Tibial artery (tissue), 4 donors: ENCODE results near the gene SP3.

Experiments
- DNase-seq, 2 donors: peaks; one replicate each; pipeline ENCODE4 v3.0.0-alpha.2; 2019
- H3K27ac ChIP-seq, 2 donors: fragments of 200-600 bp; sonication (generic) in 1 of 2; 1 replicate in 1 of 2; 2 replicates in 1 of 2; pipeline ENCODE4 v1.5.1; 2018 to 2019; ENCODE audit warnings: mild to moderate bottlenecking in 1 of 2
- H3K27me3 ChIP-seq, 2 donors: fragments of 200-600 bp; sonication (generic) in 1 of 2; one replicate each; pipeline versions ENCODE4 v1.5.1 to v1.6.0; 2016 to 2019
- H3K36me3 ChIP-seq, 3 donors: fragments of 200-600 bp; sonication (generic) in 2 of 3; one replicate each; pipeline ENCODE4 v1.5.1; 2016 to 2019; ENCODE audit warnings: mild to moderate bottlenecking in 2 of 3
- H3K4me1 ChIP-seq, 4 donors: fragments of 200-600 bp; sonication (generic) in 2 of 4; 1 replicate in 3 of 4; 2 replicates in 1 of 4; pipeline ENCODE4 v1.5.1; 2016 to 2019
- H3K4me3 ChIP-seq, 2 donors: fragments of 200-600 bp; sonication (generic) in 1 of 2; 1 replicate in 1 of 2; 2 replicates in 1 of 2; pipeline ENCODE4 v1.5.1; 2018 to 2019; ENCODE audit warnings: mild to moderate bottlenecking in 2 of 2
- H3K9me3 ChIP-seq, 3 donors: fragments of 200-600 bp; sonication (generic) in 1 of 3; one replicate each; pipeline ENCODE4 v1.5.1; 2016 to 2019
- CTCF ChIP-seq, 2 experiments: fragments of 200-600 bp in 1 of 2; fragments of 450-650 bp in 1 of 2; IDR thresholded peaks; one replicate each; pipeline ENCODE4 v1.5.1; 2017 to 2019; ENCODE audit warnings: antibody characterized with exemption in 2 of 2, mild to moderate bottlenecking in 1 of 2, moderate library complexity in 1 of 2
- intact Hi-C: fragments of 100-400 bp; cut with DNase I; formaldehyde crosslinking; loops from one replicate; pipeline ENCODE4 v1.15.0; 2023; ENCODE audit warnings: low total_unique reads

Gene SP3

GRCh38 chr2:173903601-173904394 is 61.4 kb downstream of the SP3 start:
- Histone ChIP-seq H3K27me3 (no peaks in the 10 kb centered on the region), H3K9me3 (no peaks in the 10 kb centered on the region), H3K36me3 (peaks cover 14 to 35% (median 17%) of the 10 kb centered on the region in 3 donors), H3K4me1 (no peaks in the 10 kb centered on the region), H3K27ac (no peak overlapping the region), H3K4me3 (no peak overlapping the region)
- no peak for DNase-seq
- intact Hi-C loops, result no loop called here
- TF ChIP-seq CTCF (IDR thresholded peaks at IDR 0.05), result no peak

DNA sequence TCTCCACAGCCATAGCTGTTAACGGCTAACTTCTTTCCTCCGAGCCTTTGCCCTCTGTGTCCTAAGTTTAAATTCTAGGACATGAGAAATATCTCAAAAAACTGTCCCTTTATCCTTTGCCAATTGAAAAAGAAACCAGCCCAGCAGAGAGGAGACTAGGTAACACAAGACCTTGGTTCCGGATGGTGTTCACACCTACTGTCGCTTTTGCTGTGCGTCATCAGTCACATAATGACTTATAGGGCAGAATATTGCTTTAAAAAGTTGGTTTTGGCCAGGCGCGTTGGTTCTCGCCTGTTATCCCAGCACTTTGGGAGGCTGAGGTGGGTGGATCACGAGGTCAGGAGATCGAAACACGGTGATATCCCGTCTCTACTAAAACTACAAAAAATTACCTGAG is 66.2 kb downstream of the SP3 start:
- intact Hi-C loops, result no loop called here
- Histone ChIP-seq H3K9me3 (no peaks in the 10 kb centered on the region), H3K4me1 (no peaks in the 10 kb centered on the region), H3K27me3 (no peaks in the 10 kb centered on the region), H3K27ac (no peak overlapping the region), H3K4me3 (no peak overlapping the region), H3K36me3 (peaks cover 0 to 1% (median 0%) of the 10 kb centered on the region in 3 donors)
- no peak for TF ChIP-seq CTCF (IDR thresholded peaks at IDR 0.05)
- DNase-seq, result no peak

- Histone ChIP-seq H3K4me3 (no peak overlapping the region), H3K36me3 (no peaks in the 10 kb centered on the region), H3K27me3 (no peaks in the 10 kb centered on the region), H3K9me3 (no peaks in the 10 kb centered on the region), H3K4me1 (no peaks in the 10 kb centered on the region), H3K27ac (no peak overlapping the region)
- no peak for TF ChIP-seq CTCF (IDR thresholded peaks at IDR 0.05)
- no peak for DNase-seq
- intact Hi-C loops, result no loop called here
Measured at GRCh38 chr2:173898178-173898668, 67.0 kb downstream of the SP3 start.

- Histone ChIP-seq H3K4me3 (no peak overlapping the region), H3K9me3 (no peaks in the 10 kb centered on the region), H3K4me1 (no peaks in the 10 kb centered on the region), H3K36me3 (no peaks in the 10 kb centered on the region), H3K27me3 (no peaks in the 10 kb centered on the region), H3K27ac (no peak overlapping the region)
- DNase-seq, result no peak
- TF ChIP-seq CTCF (IDR thresholded peaks at IDR 0.05), result no peak
- intact Hi-C loops, result no loop called here
Measured at GRCh38 chr2:173896755-173897154, 68.4 kb downstream of the SP3 start.

DNA sequence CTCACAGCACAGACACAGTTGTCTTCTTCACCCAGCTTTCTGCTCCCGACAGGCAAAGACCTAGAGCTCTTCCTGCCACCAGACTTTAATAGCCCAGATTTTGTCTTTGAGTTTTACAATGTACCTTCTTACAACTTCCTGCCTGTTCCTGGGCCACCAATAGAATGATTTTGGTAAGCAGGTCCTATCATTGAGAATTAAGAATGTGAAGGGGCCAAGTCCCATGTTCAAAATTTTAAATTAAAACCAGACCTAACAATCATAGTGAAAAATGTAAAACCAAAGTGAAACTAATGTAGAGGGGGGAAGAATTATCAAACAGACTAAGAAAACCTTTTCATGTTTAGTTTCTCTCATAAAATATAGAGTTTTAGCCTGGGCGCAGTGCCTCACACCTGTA is 72.8 kb downstream of the SP3 start:
- no peak for DNase-seq
- no peaks in the 10 kb centered on the region for H3K4me1 ChIP-seq
- peaks cover 0 to 11% (median 8%) of the 10 kb centered on the region in 3 donors for H3K9me3 ChIP-seq
- H3K36me3 ChIP-seq, result no peaks in the 10 kb centered on the region
- H3K27ac ChIP-seq, result no peak overlapping the region
- no peak for TF ChIP-seq CTCF (IDR thresholded peaks at IDR 0.05)
- H3K4me3 ChIP-seq, result no peak overlapping the region
- intact Hi-C loops, result no loop called here
- H3K27me3 ChIP-seq, result peaks cover 0 to 6% of the 10 kb centered on the region in 2 donors
